Stimulated activated naive CD8-positive, alpha-beta T cell treated with anti-CD3 and anti-CD28 coated beads, Interleukin-15, Interleukin-2, amounts not matched to agents 100 U/mL and 50 U/mL, for 24 hours (primary cell): ENCODE data around the gene F10.

Source experiments
- ATAC-seq: fragments of 150-1000 bp; cut with Tn5 transposase; one replicate; pipeline ENCODE4 v1.10.0; 2021
- DNase-seq: peaks from one replicate; pipeline ENCODE4 v3.0.0; 2021

Gene F10

DNA sequence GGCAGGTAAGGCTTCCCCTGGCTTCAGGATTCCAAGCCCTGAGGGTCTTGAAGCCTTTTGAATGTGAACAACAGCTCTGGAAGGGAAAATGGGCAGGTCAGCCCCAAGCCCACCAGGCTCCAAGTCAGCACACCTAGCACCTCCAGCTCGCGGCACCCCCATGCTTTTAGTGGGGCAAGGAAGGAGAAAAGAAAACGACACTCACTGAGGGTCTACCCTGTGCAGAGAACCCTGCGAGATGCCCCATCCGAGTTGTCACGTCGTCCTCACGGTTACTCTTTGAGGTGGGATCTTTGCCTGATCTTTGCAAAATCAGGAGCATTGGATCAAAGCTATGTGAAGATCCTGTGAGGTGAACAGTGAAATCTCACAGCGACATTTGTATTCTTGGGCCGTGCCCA lies 5.7 kb upstream of the F10 start:
- DNase-seq (peak; percentile 1), ATAC-seq (no peak)

DNA sequence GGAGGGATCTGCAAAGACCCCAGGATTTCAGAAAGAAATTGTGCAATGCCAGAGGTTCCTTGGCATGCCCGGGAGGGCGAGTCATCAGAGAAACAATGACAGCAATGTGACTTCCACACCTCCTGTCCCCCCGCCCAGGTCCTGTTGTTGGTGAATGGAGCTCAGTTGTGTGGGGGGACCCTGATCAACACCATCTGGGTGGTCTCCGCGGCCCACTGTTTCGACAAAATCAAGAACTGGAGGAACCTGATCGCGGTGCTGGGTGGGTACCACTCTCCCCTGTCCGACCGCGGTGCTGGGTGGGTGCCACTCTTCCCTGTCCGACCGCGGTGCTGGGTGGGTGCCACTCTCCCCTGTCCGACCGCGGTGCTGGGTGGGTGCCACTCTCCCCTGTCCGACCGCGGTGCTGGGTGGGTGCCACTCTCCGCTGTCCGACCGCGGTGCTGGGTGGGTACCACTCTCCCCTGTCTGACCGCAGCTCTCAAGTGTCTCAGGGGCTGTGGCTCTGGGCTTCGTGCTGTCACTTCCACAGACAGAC lies 5.2 kb upstream of the F10 start:
- no peak for ATAC-seq
- no peak for DNase-seq

DNA sequence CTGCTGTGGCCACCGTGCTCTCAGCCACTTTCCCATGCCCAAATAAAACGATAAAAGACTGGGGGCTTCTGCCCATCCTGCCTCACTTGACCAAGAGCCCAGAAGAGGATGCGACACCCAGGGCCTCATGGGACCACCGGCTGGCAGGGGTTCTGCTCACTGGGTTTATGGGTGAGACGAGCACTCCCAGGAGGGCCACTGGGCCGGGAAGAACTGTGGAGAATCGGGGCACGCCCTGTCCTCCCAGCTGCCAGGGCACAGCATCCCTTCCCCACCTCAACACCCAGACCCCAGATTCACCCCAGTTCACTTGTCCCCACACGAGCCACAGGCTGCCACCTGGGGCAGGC lies 4.7 kb upstream of the F10 start:
- ATAC-seq = no peak
- no peak for DNase-seq

DNA sequence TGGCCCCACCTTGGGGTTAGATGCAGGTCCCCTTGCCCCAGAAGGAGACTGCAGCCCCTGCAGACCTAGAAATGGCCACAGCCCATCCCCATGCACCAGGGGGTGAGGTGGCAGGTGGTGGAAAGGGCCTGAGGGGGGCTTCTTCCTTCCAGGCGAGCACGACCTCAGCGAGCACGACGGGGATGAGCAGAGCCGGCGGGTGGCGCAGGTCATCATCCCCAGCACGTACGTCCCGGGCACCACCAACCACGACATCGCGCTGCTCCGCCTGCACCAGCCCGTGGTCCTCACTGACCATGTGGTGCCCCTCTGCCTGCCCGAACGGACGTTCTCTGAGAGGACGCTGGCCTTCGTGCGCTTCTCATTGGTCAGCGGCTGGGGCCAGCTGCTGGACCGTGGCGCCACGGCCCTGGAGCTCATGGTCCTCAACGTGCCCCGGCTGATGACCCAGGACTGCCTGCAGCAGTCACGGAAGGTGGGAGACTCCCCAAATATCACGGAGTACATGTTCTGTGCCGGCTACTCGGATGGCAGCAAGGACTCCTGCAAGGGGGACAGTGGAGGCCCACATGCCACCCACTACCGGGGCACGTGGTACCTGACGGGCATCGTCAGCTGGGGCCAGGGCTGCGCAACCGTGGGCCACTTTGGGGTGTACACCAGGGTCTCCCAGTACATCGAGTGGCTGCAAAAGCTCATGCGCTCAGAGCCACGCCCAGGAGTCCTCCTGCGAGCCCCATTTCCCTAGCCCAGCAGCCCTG lies 4.2 kb upstream of the F10 start:
- DNase-seq (no peak), ATAC-seq (no peak)

DNA sequence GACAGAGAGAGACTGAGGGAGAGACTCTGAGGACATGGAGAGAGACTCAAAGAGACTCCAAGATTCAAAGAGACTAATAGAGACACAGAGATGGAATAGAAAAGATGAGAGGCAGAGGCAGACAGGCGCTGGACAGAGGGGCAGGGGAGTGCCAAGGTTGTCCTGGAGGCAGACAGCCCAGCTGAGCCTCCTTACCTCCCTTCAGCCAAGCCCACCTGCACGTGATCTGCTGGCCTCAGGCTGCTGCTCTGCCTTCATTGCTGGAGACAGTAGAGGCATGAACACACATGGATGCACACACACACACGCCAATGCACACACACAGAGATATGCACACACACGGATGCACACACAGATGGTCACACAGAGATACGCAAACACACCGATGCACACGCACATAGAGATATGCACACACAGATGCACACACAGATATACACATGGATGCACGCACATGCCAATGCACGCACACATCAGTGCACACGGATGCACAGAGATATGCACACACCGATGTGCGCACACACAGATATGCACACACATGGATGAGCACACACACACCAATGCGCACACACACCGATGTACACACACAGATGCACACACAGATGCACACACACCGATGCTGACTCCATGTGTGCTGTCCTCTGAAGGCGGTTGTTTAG lies 3.3 kb upstream of the F10 start:
- DNase-seq (no peak), ATAC-seq (no peak)

GRCh38 chr13:113119822-113120189 lies 2.8 kb upstream of the F10 start:
- ATAC-seq = no peak
- no peak for DNase-seq

GRCh38 chr13:113120300-113121182 lies 2.1 kb upstream of the F10 start:
- no peak for DNase-seq
- ATAC-seq = no peak

DNA sequence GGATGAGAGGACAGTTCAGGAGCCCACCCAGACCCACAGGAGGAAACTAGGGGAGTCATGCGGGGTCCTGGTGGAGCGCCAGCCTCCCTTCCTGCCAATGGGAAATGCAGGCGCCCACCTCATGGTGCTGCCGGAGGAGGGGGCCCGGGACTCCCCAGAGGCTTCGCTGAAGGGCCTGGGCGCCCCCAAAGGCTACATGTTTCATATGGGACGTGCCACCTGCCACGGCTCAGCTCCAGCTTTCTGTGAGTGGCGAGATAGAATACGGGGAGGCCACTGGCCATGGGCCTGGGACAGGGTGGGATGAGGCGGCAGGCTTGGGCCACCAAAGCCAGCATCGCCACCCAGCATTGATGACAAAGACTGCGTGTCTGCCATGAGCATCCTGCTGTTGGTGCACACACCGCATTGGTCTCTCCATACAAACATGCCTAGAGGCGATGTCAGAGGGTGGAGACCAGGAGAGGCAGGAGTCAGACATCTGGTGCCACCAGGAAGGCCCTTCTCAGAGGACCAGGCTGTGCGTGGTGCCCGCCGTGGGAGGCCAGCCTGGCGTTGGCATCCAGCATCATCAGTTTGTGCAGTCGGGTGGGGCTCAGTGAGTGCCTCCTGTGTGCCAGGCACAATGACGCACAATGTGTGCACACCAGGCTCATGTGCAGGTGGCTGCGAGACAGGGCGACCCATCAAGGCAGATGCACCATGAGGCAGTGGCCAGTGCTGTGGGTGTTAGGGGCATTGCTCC lies 1.2 kb upstream of the F10 start:
- DNase-seq (no peak), ATAC-seq (no peak)

DNA sequence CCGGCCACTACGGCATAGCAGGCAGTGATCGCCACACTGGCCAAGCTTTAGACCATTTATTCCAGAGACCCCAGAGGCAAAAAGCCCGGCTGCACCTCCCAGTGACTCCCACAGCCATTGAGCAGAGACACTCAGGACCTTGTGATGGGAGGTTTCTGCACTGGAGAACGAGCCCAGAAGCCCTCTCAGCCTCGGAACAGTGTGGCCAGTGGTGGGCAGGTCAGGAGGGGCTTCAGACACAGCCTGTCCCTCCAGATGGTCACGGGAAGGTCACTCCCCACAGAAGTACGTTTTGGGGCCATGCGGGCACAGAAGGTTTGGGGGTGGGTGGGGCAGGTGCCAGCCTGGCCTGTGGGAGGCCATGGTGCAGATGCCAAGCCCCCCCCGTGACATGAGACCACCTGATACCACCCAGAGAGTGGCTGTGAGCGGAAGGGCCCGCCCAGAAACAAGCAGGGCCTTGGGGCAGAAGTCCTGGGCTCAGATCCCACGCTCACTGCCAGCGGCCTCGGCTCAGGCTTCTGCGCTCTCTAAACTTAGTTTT lies 599 bp upstream of the F10 start:
- ATAC-seq (no peak), DNase-seq (no peak)

DNA sequence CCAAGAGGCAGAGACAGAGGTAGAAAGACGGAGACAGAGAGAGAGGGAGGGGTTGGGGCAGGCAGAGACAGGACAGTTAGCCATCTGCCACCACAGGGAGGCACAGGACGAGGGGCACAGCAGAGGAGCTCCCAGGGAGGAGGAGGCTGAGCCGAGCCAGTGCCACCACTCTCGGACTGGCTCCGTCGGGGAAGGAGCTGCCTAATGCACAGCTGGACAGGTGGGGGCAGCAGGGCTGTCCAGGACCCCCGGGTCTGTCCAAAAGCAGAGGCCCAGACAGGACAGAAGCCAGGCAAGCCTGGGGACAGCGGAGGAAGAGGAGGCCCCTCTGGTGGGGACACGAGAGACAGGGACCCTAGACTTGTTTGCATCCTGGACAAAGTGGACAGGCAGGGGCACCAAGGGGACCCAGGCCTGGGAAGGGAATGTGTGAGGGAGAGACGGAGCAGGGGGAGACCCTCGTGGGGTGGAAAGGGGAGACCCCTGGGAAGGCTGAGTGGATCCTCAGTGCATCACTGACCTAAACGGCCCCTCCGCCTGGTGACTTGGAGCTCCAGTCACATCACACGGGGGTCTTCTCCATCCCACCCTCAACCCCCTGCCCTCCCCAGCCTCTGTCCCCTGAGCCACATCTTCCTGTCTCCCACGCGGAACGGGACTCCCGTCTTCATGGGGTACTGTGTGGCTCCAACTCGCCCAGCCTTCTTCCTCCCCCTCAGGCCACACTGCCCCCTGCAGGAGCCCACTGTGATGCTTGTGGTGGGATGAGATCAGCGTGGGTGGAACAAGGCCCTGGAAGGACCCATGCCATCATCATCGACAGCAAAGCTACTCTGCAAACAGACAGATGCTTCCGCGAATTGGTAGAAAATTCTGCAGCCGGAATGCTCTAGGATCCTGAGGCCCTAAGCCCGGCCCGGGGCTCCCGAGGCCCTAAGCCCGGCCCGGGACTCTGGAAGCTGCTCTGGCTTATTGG lies 915 bp downstream of the F10 start:
- DNase-seq (peak; percentile 34), ATAC-seq (no peak)

GRCh38 chr13:113124211-113124970 lies 1.8 kb downstream of the F10 start:
- ATAC-seq (no peak), DNase-seq (no peak)

GRCh38 chr13:113125506-113126264 lies 3.1 kb downstream of the F10 start:
- ATAC-seq = no peak
- no peak for DNase-seq

DNA sequence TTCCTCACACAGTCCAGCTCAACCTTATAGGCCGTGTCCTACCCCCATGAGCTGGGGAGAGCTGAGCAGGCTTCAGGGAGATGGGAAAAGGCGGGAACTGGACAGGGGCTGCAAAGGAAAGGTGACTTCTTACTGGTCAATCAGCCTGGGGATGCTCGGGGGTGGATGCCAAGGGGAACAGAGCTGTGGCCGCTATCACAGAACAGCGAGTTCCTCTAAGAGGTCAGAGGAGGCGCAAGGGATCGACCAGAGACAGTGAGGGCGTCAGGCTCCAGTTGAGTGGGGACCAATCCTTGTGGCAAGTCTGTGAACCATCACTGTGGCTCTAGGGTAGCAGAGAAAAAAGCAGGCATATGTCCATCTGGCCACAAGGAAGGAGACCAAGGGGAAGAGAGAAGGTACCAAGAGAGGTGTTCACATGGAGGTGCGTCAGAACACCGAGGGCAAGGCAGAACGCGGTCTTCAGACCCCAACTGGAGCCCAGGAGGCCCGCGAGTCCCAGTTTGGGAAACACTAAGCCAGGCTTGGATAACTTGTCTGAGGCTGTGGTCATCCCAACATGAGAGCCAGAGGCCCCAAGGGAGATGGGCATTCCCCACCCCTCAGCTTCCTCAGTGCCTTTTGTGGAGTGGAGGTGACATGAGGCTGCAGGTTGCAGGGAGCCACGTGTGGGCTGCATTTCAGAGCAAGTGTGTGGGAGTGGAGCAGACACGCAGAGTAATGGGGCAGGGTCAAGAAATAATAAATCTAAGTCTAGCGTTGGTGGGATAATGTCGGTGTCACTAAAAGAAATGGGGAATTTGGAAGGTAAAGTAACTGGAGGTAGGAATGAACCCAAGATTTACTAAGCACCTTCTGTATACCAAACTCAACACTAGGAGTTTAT lies 3.9 kb downstream of the F10 start:
- DNase-seq (no peak), ATAC-seq (no peak)

GRCh38 chr13:113129480-113129879 lies 6.9 kb downstream of the F10 start:
- DNase-seq = no peak
- ATAC-seq = peak; percentile 12

DNA sequence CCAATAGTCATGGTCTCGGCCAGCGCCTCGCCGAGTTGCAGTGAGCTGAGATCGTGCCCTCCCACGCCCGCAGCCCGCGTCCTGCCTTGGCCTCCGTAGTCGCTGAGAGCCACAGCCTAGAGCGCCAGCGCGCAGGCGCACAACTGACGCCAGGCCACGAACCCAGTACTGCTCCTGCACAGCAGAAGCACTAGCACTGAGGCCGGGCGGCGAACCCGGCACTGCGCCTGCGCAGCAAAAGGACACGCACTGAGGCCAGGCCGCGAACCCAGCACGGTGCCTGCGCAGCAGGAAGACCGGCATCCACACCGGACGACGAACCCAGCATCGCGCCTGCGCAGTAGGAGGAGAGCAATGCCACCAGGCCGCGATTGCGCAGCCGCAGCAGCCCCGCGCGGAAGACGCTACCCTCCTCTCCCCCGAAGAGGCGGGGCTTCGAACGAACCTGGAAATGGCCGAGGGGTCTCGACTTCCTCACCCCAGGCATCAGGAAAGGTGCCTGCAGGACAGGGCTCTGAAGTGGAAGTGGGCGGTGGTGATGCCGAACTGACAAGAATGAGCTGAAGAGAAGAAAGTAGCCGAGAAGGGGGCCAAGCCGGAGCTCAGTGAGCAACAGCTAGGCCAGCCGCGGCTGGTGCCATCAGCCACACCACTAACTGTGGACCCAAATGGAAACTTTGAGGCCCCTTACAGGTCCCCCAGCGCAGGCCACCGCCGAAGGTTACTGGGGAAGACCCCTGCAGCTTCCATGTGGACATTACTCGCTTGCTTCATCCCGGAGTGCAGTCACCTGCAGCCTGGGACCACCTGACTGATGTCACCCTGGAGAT lies 7.5 kb downstream of the F10 start:
- peak; percentile 55 for DNase-seq
- peak; percentile 74 for ATAC-seq

GRCh38 chr13:113135281-113135760 lies 12.7 kb downstream of the F10 start:
- DNase-seq (no peak), ATAC-seq (no peak)

GRCh38 chr13:113137691-113138298 lies 15.2 kb downstream of the F10 start:
- ATAC-seq = no peak

More at GRCh38 chr13:113137691-113138298, 15.2 kb downstream of the F10 start:
- DNase-seq = no peak
